GM19467 (cell line): ENCODE measurements around the gene VPS16.

Experiments
- ATAC-seq: cut with Tn5 transposase; IDR thresholded peaks from one replicate; pipeline ENCODE4 v1.9.1; 2021; ENCODE audit warnings: mild to moderate bottlenecking, moderate library complexity; ENCODE audit not compliant: unreplicated experiment

VPS16 gene

DNA sequence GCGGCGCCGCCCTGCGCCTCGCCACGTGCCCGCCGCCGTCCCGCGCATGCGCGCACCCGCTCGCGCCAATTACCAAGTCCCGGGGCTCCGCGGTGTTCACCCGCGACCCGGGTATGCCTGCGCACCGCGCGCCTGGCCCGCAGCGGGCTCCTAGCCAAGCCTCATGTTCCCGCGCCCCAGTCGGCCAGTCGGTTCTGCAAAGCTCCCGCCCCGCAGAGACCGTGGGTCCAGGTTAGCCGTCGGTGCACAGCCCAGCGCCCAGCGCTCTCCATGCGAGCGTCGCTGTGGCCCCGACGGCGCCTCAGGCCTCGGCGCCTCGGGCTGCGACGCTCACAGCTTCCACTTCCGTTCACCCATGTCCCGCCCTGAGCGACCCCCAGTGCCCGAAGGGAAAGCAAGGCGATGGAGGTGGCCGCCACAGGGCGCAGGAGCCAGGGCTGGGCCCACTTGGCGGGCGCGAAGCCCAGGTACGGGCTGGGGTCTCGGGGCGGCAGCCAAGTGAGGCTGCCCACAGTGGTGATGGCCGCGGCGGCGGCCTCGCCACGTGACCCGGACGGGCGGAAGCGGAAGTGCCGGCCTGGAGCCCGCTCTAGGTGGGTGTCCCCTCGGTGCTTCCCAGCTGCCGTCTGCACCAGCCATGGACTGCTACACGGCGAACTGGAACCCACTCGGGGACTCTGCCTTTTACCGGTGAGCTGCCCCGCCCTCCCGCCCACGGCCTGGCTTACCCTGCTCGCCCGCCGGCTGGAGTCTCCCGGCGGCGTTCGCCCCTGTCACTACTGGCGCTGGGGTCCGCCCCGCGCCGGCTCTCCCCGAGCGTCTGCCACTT lies at the start of gene VPS16, which contains the start of gene PCED1A:
Gene VPS16, plus strand, starts transcription at position 608 of the 829 bp plus-strand sequence. Its CDS starts 30 bp downstream, at position 638.
Gene PCED1A, minus strand, starts transcription at position 518 of the 829 bp plus-strand sequence. CDS start 743 bp downstream, outside the sequence.
- peak; percentile 90 for ATAC-seq

DNA sequence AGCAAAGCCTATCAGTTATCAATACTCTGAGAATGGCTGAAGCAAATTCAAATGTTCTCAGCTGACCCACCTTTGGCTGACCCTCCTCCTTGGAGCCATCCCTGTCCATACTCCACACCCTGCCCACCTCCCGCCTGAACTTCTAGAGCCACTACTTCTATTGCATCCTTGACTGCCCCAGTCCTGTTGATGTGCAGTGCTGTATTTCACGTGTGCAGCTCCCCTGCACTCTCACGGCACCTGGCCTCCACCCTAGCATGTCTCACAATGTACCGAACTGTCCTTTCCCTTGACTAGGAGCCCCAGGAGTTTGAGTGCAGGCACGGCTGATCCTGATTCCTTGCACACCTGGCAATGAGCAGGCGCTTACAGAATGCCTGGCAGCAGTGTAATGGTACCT lies 47.1 kb upstream of the VPS16 start:
- no peak for ATAC-seq

DNA sequence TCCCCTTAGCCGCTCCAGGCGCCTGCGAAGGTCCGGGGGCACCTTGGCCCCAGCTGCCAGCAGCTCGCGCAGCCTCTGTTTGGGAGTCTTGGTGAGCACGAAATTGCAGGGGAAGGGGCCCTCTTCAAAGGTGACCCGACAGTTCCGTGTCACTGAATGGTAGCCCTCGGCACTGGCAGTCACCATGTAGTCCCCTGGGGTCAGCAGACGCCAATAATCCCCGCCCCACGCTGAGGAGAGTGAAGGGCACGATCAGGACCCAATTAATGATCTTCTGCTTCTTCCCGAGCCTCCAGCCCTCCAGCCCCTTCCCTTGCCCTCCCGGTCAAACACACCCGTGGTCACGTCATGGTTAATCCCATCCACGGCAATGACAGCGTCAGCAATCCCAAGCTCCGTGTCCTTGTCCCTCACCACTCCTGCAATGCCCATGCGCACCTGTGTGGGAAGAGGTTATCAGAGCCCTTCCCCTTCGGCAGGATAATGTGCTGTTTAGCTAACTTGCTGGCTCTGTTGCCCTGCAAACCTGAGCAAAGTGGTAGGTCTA lies 46.3 kb upstream of the VPS16 start:
- no peak for ATAC-seq

DNA sequence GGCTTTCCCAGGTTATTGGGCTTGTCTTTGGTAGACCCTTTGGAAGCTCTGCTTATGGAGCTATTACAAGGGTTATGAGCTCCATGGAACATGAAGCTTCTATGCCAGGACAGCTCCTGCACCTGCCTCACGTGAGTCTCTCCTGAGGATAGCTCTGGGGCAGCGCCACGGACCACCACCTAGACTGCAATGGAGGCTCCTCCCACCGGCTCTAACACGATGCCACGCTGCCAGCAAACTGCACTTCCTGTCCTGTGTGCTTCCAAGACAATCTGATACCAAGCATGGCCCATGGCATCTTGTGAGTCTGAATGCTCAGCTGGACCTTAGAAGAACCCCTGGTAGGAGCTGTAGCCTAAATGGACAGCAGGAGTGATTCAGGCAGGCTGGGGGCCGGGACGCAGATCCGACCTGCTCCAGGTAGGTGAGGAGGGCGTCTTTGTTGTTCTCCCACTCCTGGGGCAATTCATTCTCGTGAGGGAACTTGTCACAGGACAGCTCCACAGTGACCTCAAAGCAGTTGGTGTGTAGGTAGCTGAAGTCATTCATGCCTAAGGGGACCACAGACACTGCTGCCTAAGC lies 45.6 kb upstream of the VPS16 start:
- ATAC-seq = no peak

DNA sequence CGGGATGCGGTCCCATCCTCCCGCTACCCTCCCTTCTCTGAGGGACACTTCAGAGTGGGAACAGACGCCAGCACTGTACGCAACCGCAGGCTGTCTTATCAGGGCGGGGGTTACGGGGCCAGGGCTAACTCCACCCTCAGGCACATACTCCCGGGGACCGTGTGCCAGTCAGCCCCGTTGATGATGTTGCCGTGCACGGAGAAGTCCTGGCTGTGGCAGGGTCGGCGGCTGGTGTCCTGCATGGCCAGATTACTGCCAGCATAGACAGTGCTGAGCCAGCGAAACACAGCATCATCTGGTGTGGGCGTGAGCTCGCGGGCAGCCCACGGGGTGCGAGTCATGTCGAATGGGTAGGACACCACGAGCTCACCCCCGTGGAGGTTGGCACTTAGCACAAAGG lies 45.1 kb upstream of the VPS16 start:
- ATAC-seq = no peak

DNA sequence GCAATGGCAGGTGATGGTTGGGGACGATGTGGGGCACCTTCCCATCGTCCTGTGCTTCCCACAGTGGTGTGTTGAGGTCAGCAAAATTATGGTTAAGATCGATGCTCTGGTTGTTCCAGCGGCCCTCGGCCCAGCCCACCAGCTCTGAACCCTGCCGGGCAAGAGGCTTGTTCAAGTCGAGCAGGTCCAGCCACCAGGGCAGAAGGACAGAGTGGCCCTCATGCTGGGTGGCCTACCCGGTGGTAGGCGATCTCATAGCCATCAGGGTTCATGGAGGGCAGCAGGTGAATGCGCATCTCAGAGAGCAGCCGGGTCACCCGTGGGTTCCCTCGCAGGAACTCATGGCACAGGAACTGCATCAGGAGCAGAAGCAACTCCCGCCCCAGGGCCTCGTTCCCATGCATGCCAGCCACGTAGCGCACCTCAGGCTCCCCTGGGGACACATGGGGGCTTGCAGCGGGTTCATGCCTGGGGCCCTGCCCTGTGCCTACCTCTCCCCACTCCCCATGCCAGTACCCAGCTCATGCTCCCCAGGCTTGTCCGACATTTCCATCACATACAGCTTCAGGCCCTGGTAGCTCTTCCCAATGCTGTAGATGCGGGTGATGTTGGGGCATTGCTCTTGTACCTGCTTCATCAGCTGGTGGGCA lies 44.4 kb upstream of the VPS16 start:
- ATAC-seq = no peak

DNA sequence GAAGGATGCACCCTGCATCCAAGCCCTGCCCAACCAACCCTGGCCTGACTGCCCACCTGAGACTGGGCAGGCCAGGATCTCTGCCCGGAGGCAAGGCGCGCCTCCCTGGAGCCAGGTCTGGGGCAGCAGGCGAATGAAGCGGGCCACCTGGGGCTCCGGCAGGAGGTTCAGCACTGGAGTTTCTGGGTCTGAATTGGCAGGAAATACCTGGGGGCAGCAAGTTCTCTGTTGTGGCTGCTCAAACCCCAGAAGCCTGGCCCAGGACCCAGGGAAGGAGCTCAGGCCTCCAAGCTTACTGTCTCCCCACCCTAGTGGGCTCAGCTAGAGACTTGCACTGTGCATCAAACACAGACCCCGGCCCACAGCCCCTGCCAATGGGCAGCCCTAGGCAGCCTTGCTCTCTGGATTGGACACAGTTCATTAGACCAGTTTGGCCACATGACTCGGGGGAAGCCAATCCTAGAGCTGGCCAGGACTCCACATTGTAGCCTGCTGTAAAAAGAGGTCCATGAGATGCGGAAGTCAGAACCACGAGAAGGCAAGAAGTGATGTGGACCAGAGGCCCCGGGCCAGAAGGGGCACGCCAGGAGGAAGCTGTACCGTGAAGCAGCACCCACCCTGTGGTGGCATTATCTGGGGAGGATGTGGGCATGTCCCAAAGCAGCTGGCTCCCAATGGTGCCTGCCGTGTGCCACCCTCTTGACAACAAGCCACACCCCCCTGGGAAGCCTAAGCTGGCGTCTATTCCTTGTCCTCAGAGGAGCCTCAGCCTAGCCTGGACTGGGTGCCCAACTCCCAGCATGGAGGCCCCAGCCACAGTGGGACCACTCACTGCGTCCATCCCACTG lies 43.2 kb upstream of the VPS16 start:
- ATAC-seq = no peak

DNA sequence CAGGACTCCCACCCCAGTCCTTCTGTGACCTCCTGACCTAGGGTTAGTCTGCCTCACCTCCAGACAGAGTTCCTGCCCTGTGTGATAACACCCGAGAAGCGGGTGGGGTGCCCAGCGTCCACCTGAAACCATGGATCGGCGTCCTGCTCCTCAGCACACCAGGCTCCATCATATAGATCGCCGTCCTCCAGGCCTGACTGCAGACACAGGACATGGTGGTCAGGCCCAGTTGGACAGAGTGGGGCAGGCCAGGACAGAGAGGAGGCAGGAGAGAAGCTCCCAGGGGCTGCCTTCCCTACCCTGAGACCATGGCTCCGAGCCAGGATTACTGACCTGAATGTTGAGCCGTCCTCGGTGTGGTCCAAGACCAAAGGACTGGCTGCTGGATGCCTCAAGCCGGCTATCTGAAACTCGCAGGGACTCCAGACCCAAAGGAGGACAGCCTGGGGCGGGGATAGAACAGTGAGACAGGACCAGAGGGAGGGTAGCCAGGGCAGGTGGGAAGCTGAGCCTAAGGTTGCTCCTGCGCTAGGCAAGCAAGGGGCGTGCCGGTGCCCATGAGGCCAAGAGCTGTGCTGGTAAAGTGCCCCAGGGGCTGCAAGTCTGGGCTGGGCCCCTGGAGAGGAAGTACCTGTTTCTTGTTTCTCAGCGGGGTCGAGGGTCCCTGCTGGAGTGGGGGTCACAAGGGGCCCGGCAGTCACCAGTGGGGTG lies 42.3 kb upstream of the VPS16 start:
- no peak for ATAC-seq

DNA sequence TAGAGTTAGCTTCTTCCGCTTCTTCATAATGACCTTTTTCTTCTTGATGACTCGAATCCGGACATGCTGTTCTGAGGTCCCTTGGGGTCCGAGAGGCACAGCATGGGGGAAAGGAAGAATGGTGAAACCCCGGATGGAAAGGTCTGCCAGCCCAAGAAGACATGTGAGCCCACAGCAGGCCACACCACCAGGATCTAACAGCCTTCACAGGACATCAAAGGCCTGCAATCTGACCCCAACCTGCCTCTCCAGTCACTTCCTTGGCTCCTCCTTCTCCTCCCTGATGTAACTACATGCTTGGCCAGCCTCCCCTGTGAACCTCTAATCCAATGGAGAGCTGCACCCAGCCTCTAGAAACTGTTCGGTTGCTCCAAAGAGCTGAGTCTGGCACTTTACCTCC lies 41.7 kb upstream of the VPS16 start:
- no peak for ATAC-seq

DNA sequence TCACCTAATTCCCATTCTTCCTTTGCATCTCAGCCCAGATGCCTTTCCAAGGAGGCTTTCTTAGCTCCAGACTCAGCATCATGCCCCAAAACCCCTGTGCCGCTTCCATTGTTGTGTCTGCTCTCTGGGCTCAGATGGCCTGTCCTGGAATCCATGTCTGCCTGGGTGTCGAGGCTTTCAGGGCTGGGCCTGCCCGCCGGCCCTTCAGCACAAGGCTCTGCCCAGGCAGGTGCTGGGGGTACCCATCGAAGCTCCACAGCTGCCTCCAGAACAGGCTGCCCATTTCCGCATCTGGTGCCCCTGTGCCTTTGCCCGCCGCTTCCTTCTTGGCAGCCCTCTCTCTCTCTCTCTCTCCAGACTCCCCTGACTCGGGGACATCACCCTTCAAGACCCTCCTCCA lies 41.3 kb upstream of the VPS16 start:
- no peak for ATAC-seq

DNA sequence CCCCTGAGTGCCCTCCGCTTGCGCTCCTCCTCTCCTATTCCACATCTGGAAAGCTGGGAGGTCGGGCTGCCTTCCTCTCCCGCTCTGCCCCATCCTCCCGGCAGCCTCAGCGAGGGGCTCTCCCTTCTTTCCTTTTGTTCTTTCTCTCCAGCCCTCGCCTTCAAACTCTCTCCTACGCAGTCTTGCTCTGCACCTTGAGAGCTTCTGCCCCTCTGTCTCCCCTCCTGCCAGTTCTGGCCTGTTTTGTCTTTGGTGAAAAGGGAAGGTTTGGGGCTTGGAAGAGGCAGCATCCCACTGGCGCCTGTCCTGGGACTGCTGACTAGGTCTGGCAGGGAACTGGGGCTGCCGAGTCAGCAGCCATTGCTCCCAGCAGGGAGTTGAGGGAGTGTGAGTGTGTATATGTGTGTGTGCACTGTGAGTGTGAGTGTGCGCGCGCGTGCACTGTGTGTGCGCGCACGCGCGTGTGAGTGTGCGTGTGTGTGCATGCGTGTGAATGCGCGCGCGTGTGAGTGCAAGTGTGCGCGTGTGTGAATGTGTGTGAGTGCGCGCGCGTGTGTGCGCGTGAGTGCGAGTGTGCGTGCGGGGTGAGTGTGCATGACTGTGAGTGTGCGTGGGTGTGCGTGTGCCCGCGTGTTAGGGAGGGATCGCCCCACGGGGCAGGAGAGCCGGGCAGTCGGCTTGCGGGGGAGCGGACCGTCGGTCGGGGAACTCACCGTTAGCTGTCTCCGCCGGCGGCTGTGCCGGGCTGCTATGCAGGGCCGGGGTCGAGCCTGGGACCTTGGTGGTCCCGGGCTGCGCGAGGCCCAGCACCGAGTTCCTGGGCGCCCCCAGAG lies 40.6 kb upstream of the VPS16 start:
- no peak for ATAC-seq

DNA sequence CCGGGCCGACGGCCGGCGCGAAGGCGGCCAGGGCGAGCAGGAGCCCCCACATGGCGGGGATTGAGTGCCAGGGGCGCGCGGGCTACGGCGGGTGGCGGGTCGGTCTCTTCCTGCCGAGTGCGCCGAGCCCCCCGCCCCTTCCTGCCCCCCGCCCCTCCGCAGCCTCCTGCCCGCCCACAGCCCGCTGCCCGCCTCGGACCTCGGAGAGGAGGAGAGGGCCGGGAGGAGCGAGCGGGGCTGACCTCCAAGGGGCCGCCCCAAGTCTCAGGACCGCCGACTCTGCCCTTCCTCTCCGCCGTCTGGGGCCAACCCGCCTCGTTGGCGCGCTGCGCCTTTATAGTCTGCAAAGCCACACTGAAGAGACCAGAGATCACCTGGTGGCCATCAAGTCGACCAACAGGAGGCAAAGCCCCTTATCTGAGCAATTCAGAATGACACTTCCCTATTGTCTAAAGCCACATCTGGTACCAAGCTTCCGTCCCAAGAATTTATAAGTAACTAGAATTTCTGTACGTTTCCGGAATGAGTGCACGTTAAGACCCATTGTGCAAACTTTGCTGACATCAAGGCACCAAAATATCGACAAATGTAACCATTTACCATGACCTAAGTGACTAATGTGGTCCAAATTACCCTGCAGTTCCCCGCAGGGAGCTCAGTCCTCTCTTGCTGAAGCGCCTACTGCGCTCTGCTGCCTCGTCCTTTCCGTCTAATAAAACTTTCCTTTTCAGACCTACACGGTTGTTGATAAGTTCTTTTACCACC lies 39.8 kb upstream of the VPS16 start, which contains the start of gene CPXM1:
Gene CPXM1, minus strand, starts transcription at position 107 of the 765 bp plus-strand sequence. Its CDS starts 55 bp downstream, at position 52.
- peak; percentile 64 for ATAC-seq

DNA sequence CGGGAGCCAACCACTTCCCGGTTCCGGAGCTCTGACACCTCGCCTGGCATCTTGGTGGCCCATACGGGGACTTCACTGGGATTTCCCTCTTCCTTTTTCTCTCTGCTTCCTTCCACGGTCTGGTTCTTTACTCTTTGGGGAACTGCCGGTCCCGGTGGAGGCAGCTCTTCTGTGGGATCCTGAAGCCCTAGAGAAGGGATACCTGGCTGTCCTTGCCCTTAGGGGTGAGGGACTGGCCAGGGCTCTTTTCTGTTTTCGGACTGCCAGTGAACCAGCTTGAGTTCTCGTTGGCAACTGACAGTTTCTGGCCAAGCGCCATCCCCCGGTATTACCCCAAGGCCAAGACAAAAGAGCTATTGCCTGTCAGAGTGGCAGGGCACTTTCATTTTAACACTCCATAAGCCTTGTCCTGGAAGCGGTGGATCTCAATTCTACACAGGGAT lies 39.2 kb upstream of the VPS16 start:
- no peak for ATAC-seq

DNA sequence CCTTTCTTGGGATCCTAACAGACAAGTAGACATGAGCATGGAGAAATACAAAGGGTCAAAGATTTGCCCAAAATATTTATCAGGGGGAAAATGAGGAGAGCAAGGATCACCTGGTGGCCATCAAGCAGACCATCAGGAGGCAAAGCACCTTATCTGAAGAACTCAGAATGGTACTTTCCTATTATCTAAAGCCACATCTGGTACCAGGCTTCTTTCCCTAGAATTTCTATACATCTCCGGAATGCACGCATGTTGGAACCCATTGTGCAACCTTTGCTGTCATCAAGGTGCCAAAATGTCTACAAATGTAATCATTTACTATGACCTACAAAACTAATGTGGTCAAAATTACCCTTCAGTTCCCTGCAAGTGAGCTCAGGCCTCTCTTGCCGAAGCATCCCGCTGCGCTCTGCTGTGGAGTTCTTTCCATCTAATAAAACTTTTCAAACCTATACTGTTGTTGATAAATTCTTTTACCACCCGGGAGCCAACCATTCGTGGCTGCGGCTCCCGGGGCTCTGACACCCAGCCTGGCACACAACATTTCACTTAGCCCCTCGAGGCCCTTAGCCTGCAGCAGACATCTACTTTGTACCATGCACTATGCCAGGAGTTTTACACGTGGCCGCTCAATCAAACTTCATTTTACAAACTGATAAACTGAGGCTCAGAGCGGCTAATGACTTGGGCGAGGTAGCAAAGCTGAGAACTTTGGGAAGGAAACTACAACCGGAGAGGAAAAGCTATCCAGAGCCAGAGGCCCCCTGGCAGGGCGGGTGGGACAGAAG lies 36.3 kb upstream of the VPS16 start:
- ATAC-seq = no peak

DNA sequence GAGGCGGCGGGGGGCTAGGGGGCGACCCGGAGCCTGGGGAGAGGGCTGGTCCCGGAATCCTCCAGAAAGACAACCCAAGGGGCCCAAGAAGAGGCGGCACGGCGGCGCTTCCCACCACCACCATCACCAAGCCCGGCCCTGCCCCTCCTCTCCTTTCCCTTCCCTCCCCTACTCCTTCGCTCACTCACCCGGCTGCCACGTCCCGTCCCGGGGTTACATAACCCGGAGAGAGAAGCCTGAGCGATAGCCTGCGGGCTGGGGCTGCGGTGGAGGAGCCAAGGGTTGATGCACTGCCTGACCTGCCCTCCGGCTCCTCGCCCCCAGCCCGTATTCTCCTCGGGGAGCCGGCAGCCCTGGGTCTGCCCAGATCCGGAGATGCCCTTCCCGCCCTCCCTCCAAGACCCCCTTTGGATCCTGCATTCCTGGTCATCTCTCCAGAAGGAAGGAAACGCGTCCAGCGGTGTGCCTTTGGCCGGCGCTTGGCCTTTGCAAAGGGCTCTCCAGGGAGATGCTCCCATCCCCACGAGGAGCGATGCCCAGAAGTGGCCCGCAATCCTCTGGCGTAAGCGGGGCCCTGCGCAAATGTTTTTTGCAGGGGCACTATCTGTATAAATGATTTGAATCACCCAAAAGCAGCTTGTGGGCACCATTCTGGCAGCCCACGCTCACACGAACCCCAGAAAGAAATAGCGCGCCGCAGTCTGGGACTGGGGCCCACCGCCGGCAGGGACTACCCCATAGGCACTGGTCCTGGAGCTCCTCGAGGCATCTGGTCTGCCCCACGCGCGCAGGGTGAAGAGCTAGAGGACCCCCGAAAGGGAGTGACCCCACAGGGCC lies 35.5 kb upstream of the VPS16 start:
- no peak for ATAC-seq

DNA sequence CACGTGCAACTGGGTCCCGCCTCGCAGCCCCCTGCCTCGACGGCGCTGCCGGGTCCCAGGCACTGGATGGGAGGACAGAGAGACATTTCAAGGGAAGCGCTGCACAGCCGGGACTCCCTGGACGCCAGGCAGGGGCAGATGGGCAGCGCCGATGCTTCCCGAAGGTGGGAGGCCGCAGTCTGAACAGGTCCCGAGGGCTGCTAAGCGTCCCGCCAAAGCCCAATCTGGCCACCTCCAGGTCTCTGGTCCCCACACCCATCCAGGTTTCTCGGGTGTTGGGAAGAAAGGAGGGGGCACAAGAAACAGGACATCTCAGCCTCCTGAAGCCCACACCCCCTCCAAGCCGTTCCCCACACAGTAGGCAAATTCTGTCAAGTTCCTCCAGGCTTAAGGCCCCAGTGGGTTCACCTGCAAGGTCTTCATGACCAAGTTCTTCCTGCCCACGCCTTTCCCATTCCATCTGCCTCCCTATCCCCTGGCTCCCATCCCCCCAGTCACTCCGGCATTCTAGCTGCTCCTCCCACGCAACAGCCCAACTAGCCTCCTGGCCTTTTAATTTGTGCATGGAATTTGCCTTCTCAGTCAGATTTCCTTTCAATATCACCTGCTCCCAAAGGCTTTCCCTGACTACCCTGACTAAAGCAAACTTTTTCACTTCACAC lies 34.7 kb upstream of the VPS16 start:
- ATAC-seq = no peak
